GM21526 (cell line): ENCODE results near the gene FMNL1.

ENCODE experiments used
- ATAC-seq: cut with Tn5 transposase; IDR thresholded peaks from one replicate; pipeline ENCODE4 v1.9.1; 2021; ENCODE audit warnings: moderate library complexity; ENCODE audit not compliant: unreplicated experiment, low FRiP score

FMNL1 gene

GRCh38 chr17:45255358-45255757 lies 33.7 kb downstream of the FMNL1 start:
- ATAC-seq: no peak

GRCh38 chr17:45256114-45256966 lies 34.7 kb downstream of the FMNL1 start:
- no peak for ATAC-seq

- ATAC-seq: no peak
Observed at GRCh38 chr17:45257115-45257514, 35.4 kb downstream of the FMNL1 start.

GRCh38 chr17:45258981-45259380 lies 37.3 kb downstream of the FMNL1 start:
- no peak for ATAC-seq

- ATAC-seq: no peak
Observed at GRCh38 chr17:45260204-45260783, 38.6 kb downstream of the FMNL1 start.

GRCh38 chr17:45261577-45262515 lies 40.2 kb downstream of the FMNL1 start, which contains the start of gene SPATA32:
Gene SPATA32 (minus strand): TSS chr17:45262094. CDS start chr17:45262016, 78 bp downstream.
- ATAC-seq: no peak

- ATAC-seq: no peak
Observed at GRCh38 chr17:45262516-45263476, 41.1 kb downstream of the FMNL1 start.

GRCh38 chr17:45263477-45263860 lies 41.8 kb downstream of the FMNL1 start:
- ATAC-seq: no peak

GRCh38 chr17:45264430-45264829 lies 42.7 kb downstream of the FMNL1 start:
- ATAC-seq: no peak

- ATAC-seq: no peak
Observed at GRCh38 chr17:45264988-45265387, 43.3 kb downstream of the FMNL1 start.

GRCh38 chr17:45265821-45266220 lies 44.1 kb downstream of the FMNL1 start:
- ATAC-seq: no peak

GRCh38 chr17:45266372-45266926 lies 44.8 kb downstream of the FMNL1 start:
- no peak for ATAC-seq

GRCh38 chr17:45267436-45268055 lies 45.9 kb downstream of the FMNL1 start:
- ATAC-seq: no peak

GRCh38 chr17:45269912-45270311 lies 48.2 kb downstream of the FMNL1 start:
- ATAC-seq: no peak

- no peak for ATAC-seq
Observed at GRCh38 chr17:45270828-45271418, 49.2 kb downstream of the FMNL1 start.

GRCh38 chr17:45271603-45272002 lies 49.9 kb downstream of the FMNL1 start:
- no peak for ATAC-seq

- ATAC-seq: no peak
Observed at GRCh38 chr17:45273551-45273957, 51.9 kb downstream of the FMNL1 start.

GRCh38 chr17:45274033-45274432 lies 52.3 kb downstream of the FMNL1 start:
- ATAC-seq: no peak

- ATAC-seq: no peak
Observed at GRCh38 chr17:45276031-45276430, 54.3 kb downstream of the FMNL1 start.
